ENCODE results near the gene GREB1. TPM values are rescaled to one million over a fixed set of nuclear protein-coding genes. Genes with fewer than 3 reads are reported as not detected.
"Not testable (repeated sequence)": the region's sequence is repeated elsewhere in the genome, so short reads cannot be mapped to it uniquely, and the experiment has no call there.

GREB1 gene
- total RNA-seq, 1 donor from 2014 or later = 26.6 TPM

DNA sequence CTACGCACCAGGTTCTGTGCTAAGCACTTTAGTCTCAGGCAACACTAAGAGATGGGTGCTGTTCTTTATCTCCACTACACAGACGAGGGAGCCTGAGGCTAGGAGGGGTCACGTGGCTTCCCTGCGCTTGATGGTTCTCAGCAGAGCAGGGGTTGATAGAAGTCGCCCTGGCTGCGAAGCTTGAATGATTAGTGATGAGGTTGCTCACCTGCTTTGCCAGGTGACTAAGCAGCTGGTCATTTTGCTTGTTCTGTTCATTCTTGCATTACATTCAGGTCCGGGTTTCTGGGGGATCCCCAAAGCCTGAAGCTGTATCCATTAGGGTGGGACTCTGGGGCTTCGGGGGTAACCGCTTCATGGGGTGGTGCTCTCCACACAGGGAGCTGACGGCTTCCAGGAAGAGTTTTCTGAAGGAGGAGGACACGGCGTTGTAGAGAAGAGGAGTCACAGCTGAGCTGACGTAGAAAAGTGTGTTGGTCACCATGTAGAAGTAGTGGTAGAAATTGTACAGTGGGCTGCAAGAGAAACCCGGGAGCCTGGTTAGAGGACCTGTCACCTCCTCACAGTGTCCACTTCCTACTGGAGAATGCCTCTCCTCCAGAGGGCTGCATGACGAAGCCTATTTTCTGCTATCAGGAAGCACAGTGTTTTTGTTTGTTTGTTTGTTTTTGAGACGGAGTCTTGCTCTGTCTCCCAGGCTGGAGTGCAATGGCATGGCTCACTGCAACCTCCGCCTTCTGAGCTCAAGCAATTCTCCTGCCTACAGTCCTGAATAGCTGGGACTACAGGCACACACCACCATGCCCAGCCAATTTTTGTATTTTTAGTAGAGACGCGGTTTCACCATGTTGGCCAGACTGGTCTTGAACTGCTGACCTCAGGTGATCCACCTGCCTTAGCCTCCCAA, 124.6 kb downstream of the GREB1 start:
- TF ChIP-seq, protein P1, sequence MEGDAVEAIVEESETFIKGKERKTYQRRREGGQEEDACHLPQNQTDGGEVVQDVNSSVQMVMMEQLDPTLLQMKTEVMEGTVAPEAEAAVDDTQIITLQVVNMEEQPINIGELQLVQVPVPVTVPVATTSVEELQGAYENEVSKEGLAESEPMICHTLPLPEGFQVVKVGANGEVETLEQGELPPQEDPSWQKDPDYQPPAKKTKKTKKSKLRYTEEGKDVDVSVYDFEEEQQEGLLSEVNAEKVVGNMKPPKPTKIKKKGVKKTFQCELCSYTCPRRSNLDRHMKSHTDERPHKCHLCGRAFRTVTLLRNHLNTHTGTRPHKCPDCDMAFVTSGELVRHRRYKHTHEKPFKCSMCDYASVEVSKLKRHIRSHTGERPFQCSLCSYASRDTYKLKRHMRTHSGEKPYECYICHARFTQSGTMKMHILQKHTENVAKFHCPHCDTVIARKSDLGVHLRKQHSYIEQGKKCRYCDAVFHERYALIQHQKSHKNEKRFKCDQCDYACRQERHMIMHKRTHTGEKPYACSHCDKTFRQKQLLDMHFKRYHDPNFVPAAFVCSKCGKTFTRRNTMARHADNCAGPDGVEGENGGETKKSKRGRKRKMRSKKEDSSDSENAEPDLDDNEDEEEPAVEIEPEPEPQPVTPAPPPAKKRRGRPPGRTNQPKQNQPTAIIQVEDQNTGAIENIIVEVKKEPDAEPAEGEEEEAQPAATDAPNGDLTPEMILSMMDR (IDR thresholded peaks at IDR 0.05; ENCODE audit: unreplicated experiment) = no peak
- Mint-ChIP-seq H3K27me3 (ENCODE audit: low read depth) (peaks cover 23% of the 10 kb centered on the region), H3K36me3 (peaks cover 4% of the 10 kb centered on the region), H3K9me3 (peaks cover 13% of the 10 kb centered on the region), H3K27ac (no peak overlapping the region), H3K4me3 (no peak overlapping the region), H3K4me1 (peaks cover 4% of the 10 kb centered on the region)
- DNase-seq (ENCODE audit: low spot score in 2 of 2, unreplicated experiment in 2 of 2) = no peak

DNA sequence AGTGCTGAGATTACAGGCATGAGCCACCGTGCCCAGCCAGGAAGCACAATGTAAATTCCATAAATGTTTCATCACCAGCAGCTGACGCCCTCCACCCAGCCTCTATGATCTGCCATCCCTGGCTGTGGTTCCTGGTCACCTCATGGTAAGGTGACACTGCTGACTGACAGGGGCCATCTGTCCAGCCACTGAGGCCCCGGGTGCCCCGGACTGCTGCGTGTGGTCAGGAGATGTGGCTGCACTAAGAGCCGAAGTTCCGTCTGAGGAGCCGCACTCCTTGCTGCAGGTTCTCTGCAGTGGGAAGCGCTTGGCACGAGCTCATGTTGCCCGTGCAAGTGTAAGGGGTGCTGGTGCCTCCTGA, 125.2 kb downstream of the GREB1 start:
- Mint-ChIP-seq H3K27me3 (ENCODE audit: low read depth) (peaks cover 23% of the 10 kb centered on the region), H3K36me3 (peaks cover 4% of the 10 kb centered on the region), H3K4me3 (no peak overlapping the region), H3K4me1 (peaks cover 4% of the 10 kb centered on the region), H3K27ac (no peak overlapping the region), H3K9me3 (peaks cover 13% of the 10 kb centered on the region)
- no peak for DNase-seq (ENCODE audit: low spot score in 2 of 2, unreplicated experiment in 2 of 2)
- TF ChIP-seq, protein P1 (IDR thresholded peaks at IDR 0.05; ENCODE audit: unreplicated experiment) = no peak

DNA sequence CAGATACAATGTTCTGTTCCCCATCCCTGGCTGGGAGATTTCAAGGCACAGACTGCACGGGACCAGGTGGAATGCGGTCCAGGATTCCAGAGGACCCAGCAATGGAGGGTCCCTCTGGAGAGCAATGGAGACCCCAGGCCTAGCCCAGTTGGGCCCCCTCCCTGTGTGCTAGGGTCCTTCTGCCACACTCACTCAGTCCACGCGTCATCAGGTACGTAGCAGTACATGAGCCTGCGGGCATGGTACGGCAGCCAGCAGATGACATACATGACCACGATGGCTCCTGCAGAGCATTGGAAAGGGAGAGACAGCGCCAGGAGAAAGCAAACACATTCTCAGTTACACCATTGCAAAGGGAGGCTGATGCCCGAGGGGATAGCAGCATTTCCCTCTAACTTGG, 126.0 kb downstream of the GREB1 start:
- Mint-ChIP-seq H3K27me3 (ENCODE audit: low read depth) (peaks cover 23% of the 10 kb centered on the region), H3K4me3 (no peak overlapping the region), H3K9me3 (peaks cover 13% of the 10 kb centered on the region), H3K27ac (no peak overlapping the region), H3K36me3 (peaks cover 4% of the 10 kb centered on the region), H3K4me1 (peaks cover 4% of the 10 kb centered on the region)
- no peak for DNase-seq (ENCODE audit: low spot score in 2 of 2, unreplicated experiment in 2 of 2)
- TF ChIP-seq, protein P1 (IDR thresholded peaks at IDR 0.05; ENCODE audit: unreplicated experiment) = no peak

DNA sequence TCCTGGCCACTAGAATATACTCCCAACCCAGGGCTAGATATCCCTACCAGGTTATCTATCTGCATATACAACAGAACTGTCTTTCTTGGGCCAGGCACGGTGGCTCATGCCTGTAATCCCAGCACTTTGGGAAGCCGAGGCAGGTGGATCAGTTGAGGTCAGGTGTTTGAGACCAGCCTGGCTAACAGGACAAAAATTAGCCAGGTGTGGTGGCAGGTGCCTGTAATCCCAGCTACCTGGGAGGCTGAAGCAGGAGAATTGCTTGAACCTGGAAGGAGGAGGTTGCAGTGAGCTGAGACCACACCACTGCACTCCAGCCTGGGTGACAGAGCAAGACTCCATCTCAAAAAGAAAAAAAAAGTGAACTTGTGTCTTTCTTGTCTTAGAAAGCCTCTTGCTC, 126.6 kb downstream of the GREB1 start:
- H3K27ac Mint-ChIP-seq; H3K4me3 Mint-ChIP-seq; H3K36me3 Mint-ChIP-seq; DNase-seq (ENCODE audit: low spot score in 2 of 2, unreplicated experiment in 2 of 2); H3K4me1 Mint-ChIP-seq: not testable (repeated sequence)
- Mint-ChIP-seq H3K27me3 (ENCODE audit: low read depth) (peaks cover 27% of the 10 kb centered on the region), H3K9me3 (peaks cover 13% of the 10 kb centered on the region)

DNA sequence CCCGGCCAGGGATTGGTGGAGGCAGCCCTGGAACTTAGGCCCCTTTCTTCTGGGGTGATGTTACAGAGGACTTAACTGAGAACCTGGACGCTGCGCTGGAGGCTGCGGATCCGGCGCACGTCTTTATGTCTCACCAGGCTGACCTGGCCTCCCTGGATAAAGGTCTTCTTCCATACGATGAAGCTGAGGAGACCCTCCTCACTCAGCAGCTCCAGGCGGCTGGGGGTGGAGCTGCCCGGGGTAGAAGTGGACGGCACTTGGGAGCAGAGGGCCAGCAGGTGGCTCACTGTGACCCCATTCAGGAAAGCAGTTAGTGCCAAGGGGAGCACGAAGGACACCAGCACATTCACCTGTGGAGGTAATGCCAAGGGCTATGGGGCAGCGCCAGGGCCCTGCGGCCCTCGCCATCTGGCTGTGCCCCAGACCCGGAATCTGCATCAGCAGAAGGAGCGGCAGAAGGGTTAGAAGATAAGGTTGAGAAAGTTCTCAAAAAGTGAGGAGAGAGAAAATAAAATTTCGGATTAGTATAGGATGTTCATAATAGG, 128.1 kb downstream of the GREB1 start:
- Mint-ChIP-seq H3K36me3 (peaks cover 4% of the 10 kb centered on the region), H3K4me1 (no peaks in the 10 kb centered on the region), H3K27me3 (ENCODE audit: low read depth) (peaks cover 38% of the 10 kb centered on the region), H3K9me3 (peaks cover 13% of the 10 kb centered on the region), H3K27ac (no peak overlapping the region), H3K4me3 (no peak overlapping the region)
- DNase-seq (ENCODE audit: low spot score in 2 of 2, unreplicated experiment in 2 of 2) = no peak
- TF ChIP-seq, protein P1 (IDR thresholded peaks at IDR 0.05; ENCODE audit: unreplicated experiment) = no peak

DNA sequence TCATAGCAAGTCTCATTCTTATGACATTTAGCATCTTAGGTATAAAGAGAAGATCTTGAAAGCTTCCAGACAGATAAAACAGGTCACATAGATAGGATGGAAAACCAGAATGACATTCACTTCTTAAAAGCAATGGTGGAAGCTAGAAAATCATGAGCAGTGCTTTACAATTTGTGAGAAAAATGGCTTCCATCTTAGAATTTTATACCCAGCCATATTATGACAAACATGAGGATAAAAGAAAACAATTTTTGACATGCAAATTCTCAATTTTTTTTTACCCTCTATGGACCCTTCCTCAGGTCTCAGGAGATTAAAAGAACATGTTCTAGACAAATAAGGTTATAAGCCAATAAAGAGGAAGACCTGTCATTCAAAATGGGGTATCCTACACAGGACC, 129.0 kb downstream of the GREB1 start:
- Mint-ChIP-seq H3K36me3 (peaks cover 4% of the 10 kb centered on the region), H3K4me1 (no peaks in the 10 kb centered on the region), H3K27me3 (ENCODE audit: low read depth) (peaks cover 47% of the 10 kb centered on the region), H3K4me3 (no peak overlapping the region), H3K9me3 (peaks cover 13% of the 10 kb centered on the region), H3K27ac (no peak overlapping the region)
- DNase-seq (ENCODE audit: low spot score in 2 of 2, unreplicated experiment in 2 of 2) = no peak
- TF ChIP-seq, protein P1 (IDR thresholded peaks at IDR 0.05; ENCODE audit: unreplicated experiment) = no peak

Data from mesothelial cell of epicardium (in vitro differentiated cells).